SK-N-SH treated with all-trans-retinoic acid at 6 μM for 48 hours (cell line): ENCODE measurements around the gene GCC2.
"Not testable (repeated sequence)": the region's sequence is repeated elsewhere in the genome, so short reads cannot be mapped to it uniquely, and the experiment has no call there.

Experiments used
- ATAC-seq: fragments of 200-7000 bp; cut with Tn5 transposase; 3 replicates; pipeline ENCODE4 v1.9.1; 2020; ENCODE audit warnings: mild to moderate bottlenecking, moderate library complexity
- ARNTL ChIP-seq: fragments of 450-650 bp; formaldehyde crosslinking; IDR thresholded peaks from 2 replicates; pipeline ENCODE4 v1.5.0; 2020; ENCODE audit warnings: low read depth, mild to moderate bottlenecking, moderate library complexity, borderline replicate concordance
- BACH2 ChIP-seq: fragments of 250-450 bp; sonication (Bioruptor Pico); IDR thresholded peaks from 2 replicates; pipeline ENCODE4 v1.9.0; 2021; ENCODE audit warnings: mild to moderate bottlenecking, borderline replicate concordance
- GLIS3 ChIP-seq: fragments of 250-450 bp; sonication (Bioruptor Pico); IDR thresholded peaks from 2 replicates; pipeline ENCODE4 v1.5.0; 2020; ENCODE audit warnings: mild to moderate bottlenecking, moderate library complexity
- ISL1 ChIP-seq: fragments of 250-450 bp; sonication (Bioruptor Pico); IDR thresholded peaks from 2 replicates; pipeline ENCODE4 v2.1.2; 2022; ENCODE audit warnings: mild to moderate bottlenecking, moderate library complexity
- TOX ChIP-seq: fragments of 250-450 bp; sonication (Bioruptor Pico); IDR thresholded peaks from 2 replicates; pipeline ENCODE4 v1.8.0; 2021; ENCODE audit warnings: mild to moderate bottlenecking, moderate library complexity, borderline replicate concordance
- TSHZ2 ChIP-seq: fragments of 250-450 bp; sonication (Bioruptor Pico); IDR thresholded peaks from 2 replicates; pipeline ENCODE4 v1.5.0; 2020; ENCODE audit warnings: mild to moderate bottlenecking, moderate library complexity
- ZNF8 ChIP-seq: fragments of 450-650 bp; formaldehyde crosslinking; IDR thresholded peaks from 2 replicates; pipeline ENCODE4 v1.5.0; 2020; ENCODE audit warnings: mild to moderate bottlenecking, moderate library complexity

The GCC2 gene

DNA sequence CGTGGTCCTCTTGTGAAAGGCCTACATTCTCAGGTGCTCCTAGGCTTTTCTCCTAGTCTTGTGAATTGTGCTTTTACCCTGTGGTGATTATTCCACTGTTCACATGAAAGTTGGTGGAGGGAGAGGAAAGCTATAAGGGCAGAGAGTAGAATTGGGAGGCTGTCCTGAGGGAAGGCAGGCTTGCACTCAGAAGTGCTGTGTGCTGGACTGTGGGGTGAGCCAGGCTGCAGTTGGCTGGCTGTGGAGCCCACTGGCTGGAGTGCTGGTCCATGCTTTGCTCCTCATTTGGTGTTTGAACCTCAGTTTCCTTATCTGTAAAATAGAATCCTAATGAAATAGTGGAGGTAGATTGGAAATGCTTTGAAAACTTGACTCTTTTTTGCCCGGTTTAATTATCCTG is 106.6 kb downstream of the GCC2 start:
- no peak for ATAC-seq
- no peak for TF ChIP-seq ZNF8 (CRISPR knock-in tag)
- no peak for TF ChIP-seq GLIS3
- TF ChIP-seq BACH2 (CRISPR knock-in tag), result no peak
- no peak for TF ChIP-seq ISL1 (CRISPR knock-in tag)
- TF ChIP-seq ARNTL (CRISPR knock-in tag), result no peak
- no peak for TF ChIP-seq TSHZ2
- no peak for TF ChIP-seq TOX (CRISPR knock-in tag)

DNA sequence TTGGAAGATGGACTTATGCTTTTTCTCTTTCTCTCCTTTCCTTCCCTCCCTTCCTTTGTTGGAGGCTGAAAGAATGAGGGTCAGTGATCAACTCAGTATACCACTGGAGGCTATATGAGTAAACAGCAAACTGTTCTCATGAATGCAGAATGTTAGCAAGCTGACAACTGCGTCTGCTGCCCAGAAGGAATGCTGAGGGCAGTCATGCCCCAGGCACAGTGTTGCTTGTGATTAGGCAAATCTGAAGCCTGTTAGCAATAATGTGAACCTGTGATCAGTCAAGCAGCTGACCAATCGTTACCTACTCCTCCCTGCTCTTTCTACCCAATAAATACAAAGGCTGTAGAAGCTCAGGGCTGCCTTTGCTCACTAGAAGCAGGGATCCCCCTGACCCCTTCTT is 107.6 kb downstream of the GCC2 start:
- not testable (repeated sequence) for ATAC-seq
